GM19468 (cell line): ENCODE results near the gene EFHC2.
"Not testable (repeated sequence)": the region's sequence is repeated elsewhere in the genome, so short reads cannot be mapped to it uniquely, and the experiment has no call there.

ENCODE experiments used
- ATAC-seq: cut with Tn5 transposase; IDR thresholded peaks from one replicate; pipeline ENCODE4 v1.9.1; 2021; ENCODE audit warnings: mild to moderate bottlenecking, moderate library complexity, moderate number of reproducible peaks; ENCODE audit not compliant: unreplicated experiment; ENCODE audit errors: extremely low read depth

The EFHC2 gene

GRCh38 chrX:44305921-44306320, 37.6 kb downstream of the EFHC2 start:
- ATAC-seq, result no peak

GRCh38 chrX:44303119-44303518, 40.4 kb downstream of the EFHC2 start:
- ATAC-seq, result no peak

GRCh38 chrX:44299177-44299576, 44.3 kb downstream of the EFHC2 start:
- no peak for ATAC-seq

GRCh38 chrX:44291468-44292092, 51.9 kb downstream of the EFHC2 start:
- peak; percentile 26 for ATAC-seq

- no peak for ATAC-seq
Measured at GRCh38 chrX:44290718-44291117, 52.8 kb downstream of the EFHC2 start.

GRCh38 chrX:44282753-44283152, 60.7 kb downstream of the EFHC2 start:
- no peak for ATAC-seq

GRCh38 chrX:44280116-44280515, 63.4 kb downstream of the EFHC2 start:
- ATAC-seq, result no peak

GRCh38 chrX:44274096-44274495, 69.4 kb downstream of the EFHC2 start:
- ATAC-seq, result no peak

- no peak for ATAC-seq
Measured at GRCh38 chrX:44267861-44268260, 75.6 kb downstream of the EFHC2 start.

- no peak for ATAC-seq
Measured at GRCh38 chrX:44267116-44267515, 76.4 kb downstream of the EFHC2 start.

GRCh38 chrX:44265559-44265958, 77.9 kb downstream of the EFHC2 start:
- ATAC-seq, result peak; percentile 26

GRCh38 chrX:44264936-44265335, 78.5 kb downstream of the EFHC2 start:
- ATAC-seq, result no peak

GRCh38 chrX:44261286-44261685, 82.2 kb downstream of the EFHC2 start:
- no peak for ATAC-seq

- no peak for ATAC-seq
Measured at GRCh38 chrX:44260609-44261008, 82.9 kb downstream of the EFHC2 start.

- not testable (repeated sequence) for ATAC-seq
Measured at GRCh38 chrX:44255742-44256141, 87.7 kb downstream of the EFHC2 start.

- ATAC-seq, result no peak
Measured at GRCh38 chrX:44253575-44253942, 89.9 kb downstream of the EFHC2 start.

GRCh38 chrX:44252688-44253574, 90.5 kb downstream of the EFHC2 start:
- not testable (repeated sequence) for ATAC-seq

- no peak for ATAC-seq
Measured at GRCh38 chrX:44247468-44247867, 96.0 kb downstream of the EFHC2 start.

GRCh38 chrX:44246826-44247225, 96.6 kb downstream of the EFHC2 start:
- ATAC-seq, result no peak

- ATAC-seq, result no peak
Measured at GRCh38 chrX:44245733-44246132, 97.7 kb downstream of the EFHC2 start.

- ATAC-seq, result no peak
Measured at GRCh38 chrX:44244008-44244407, 99.5 kb downstream of the EFHC2 start.

GRCh38 chrX:44241546-44241945, 101.9 kb downstream of the EFHC2 start:
- no peak for ATAC-seq
